ENCODE data around the gene RNF7. TPM values are rescaled to one million over a fixed set of nuclear protein-coding genes. Genes with fewer than 3 reads are reported as not detected.
"Not testable (repeated sequence)": the region's sequence is repeated elsewhere in the genome, so short reads cannot be mapped to it uniquely, and the experiment has no call there.

RNF7 gene
- total and polyA plus RNA-seq, 2 of the 13 experiments (the other 11 are each of a cell fraction or from before 2014, with no cell fraction given): 66.4 to 94.7 TPM

DNA sequence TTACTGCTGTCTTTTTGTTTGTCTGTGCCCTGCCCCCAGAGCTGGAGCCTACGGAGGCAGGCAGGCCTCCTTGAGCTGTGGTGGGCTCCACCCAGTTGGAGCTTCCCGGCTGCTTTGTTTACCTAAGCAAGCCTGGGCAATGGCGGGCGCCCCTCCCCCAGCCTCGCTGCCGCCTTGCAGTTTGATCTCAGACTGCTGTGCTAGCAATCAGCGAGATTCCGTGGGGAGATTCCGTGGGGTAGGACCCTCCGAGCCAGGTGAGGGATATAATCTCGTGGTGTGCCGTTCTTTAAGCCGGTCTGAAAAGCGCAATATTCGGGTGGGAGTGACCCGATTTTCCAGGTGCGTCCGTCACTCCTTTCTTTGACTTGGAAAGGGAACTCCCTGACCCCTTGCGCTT, 24.5 kb downstream of the RNF7 start:
- H3K9ac ChIP-seq (ENCODE audit: insufficient read depth, low read depth, low read length); ATAC-seq; H4K20me1 ChIP-seq (ENCODE audit: insufficient read depth, low read length); CTCF ChIA-PET (ENCODE audit: low intra/inter-chr PET ratio, low total read pairs); H3K4me1 ChIP-seq (ENCODE audit: insufficient read depth, low read length); H3K79me2 ChIP-seq (ENCODE audit: insufficient read depth, low read length); in situ Hi-C loops (cut with HindIII; ENCODE audit: extremely low pct_ligation_motif_present, low pct_unique_long_range_greater_than_20kb); H3K4me2 ChIP-seq (ENCODE audit: low read depth, low read length); H3K36me3 ChIP-seq (replicated peaks in 1 of 2; ENCODE audit: control insufficient read depth in 1 of 2, insufficient read depth in 2 of 2, low read length in 2 of 2); H3K9me3 ChIP-seq (ENCODE audit: low read length); H3K4me3 ChIP-seq (replicated peaks in 1 of 3; ENCODE audit: insufficient read depth in 1 of 3, low read depth in 2 of 3, low read length in 3 of 3); DNase-seq (ENCODE audit: low spot score); BruUV-seq (replicated peaks); H3K27ac ChIP-seq (ENCODE audit: extremely low read length, insufficient read depth, low read length); H3K27me3 ChIP-seq (ENCODE audit: control insufficient read depth in 1 of 2, insufficient read depth in 2 of 2, low read length in 2 of 2); intact Hi-C loops (cut with micrococcal nuclease; ENCODE audit: unreplicated experiment); POLR2A ChIA-PET; H2AFZ ChIP-seq (ENCODE audit: low read length); FAIRE-seq; TF ChIP-seq FOXA1 (IDR thresholded peaks at IDR 0.05): not testable (repeated sequence)
- TF ChIP-seq FOXA3 (CRISPR knock-in tag; IDR thresholded peaks at IDR 0.05) (0 out of 2 replicates have a peak, but pooled peaks have one; percentile 12), FOXA1 (CRISPR knock-in tag; IDR thresholded peaks at IDR 0.05) (peak; percentile 30; the same call in 1 of the 2 replicates)
- TF ChIP-seq, protein P1, sequence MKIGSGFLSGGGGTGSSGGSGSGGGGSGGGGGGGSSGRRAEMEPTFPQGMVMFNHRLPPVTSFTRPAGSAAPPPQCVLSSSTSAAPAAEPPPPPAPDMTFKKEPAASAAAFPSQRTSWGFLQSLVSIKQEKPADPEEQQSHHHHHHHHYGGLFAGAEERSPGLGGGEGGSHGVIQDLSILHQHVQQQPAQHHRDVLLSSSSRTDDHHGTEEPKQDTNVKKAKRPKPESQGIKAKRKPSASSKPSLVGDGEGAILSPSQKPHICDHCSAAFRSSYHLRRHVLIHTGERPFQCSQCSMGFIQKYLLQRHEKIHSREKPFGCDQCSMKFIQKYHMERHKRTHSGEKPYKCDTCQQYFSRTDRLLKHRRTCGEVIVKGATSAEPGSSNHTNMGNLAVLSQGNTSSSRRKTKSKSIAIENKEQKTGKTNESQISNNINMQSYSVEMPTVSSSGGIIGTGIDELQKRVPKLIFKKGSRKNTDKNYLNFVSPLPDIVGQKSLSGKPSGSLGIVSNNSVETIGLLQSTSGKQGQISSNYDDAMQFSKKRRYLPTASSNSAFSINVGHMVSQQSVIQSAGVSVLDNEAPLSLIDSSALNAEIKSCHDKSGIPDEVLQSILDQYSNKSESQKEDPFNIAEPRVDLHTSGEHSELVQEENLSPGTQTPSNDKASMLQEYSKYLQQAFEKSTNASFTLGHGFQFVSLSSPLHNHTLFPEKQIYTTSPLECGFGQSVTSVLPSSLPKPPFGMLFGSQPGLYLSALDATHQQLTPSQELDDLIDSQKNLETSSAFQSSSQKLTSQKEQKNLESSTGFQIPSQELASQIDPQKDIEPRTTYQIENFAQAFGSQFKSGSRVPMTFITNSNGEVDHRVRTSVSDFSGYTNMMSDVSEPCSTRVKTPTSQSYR (CRISPR knock-in tag; IDR thresholded peaks at IDR 0.05; ENCODE audit: borderline replicate concordance): peak; percentile 70
- TF ChIP-seq, protein P2, sequence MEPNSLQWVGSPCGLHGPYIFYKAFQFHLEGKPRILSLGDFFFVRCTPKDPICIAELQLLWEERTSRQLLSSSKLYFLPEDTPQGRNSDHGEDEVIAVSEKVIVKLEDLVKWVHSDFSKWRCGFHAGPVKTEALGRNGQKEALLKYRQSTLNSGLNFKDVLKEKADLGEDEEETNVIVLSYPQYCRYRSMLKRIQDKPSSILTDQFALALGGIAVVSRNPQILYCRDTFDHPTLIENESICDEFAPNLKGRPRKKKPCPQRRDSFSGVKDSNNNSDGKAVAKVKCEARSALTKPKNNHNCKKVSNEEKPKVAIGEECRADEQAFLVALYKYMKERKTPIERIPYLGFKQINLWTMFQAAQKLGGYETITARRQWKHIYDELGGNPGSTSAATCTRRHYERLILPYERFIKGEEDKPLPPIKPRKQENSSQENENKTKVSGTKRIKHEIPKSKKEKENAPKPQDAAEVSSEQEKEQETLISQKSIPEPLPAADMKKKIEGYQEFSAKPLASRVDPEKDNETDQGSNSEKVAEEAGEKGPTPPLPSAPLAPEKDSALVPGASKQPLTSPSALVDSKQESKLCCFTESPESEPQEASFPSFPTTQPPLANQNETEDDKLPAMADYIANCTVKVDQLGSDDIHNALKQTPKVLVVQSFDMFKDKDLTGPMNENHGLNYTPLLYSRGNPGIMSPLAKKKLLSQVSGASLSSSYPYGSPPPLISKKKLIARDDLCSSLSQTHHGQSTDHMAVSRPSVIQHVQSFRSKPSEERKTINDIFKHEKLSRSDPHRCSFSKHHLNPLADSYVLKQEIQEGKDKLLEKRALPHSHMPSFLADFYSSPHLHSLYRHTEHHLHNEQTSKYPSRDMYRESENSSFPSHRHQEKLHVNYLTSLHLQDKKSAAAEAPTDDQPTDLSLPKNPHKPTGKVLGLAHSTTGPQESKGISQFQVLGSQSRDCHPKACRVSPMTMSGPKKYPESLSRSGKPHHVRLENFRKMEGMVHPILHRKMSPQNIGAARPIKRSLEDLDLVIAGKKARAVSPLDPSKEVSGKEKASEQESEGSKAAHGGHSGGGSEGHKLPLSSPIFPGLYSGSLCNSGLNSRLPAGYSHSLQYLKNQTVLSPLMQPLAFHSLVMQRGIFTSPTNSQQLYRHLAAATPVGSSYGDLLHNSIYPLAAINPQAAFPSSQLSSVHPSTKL (CRISPR knock-in tag; IDR thresholded peaks at IDR 0.05): 0 out of 2 replicates have a peak, but pooled peaks have one; percentile 16
- 60% methylated on average over 10 of the region's 19 CpGs for WGBS (ENCODE audit: low lambda C conversion rate)
